ENCODE results near the gene SLC25A45.

Gene SLC25A45

DNA sequence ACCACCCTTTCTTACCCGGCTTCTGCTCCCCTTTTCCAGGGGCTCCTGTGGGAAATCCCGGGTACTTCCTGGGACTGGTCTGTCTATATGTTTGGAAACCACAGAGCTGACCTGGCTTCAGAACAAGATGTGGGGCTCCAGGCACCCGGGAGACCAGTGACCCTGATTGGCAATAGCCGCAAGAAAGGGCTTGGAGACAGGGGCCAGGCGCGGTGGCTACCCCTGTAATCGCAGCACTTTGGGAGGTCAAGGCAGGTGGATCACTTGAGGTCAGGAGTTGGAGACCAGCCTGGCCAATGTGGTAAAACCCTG, 37.0 kb upstream of the SLC25A45 start:
- H3K4me1 ChIP-seq (ENCODE audit: low read depth, poor library complexity, severe bottlenecking), result peaks cover 45% of the 10 kb centered on the region

DNA sequence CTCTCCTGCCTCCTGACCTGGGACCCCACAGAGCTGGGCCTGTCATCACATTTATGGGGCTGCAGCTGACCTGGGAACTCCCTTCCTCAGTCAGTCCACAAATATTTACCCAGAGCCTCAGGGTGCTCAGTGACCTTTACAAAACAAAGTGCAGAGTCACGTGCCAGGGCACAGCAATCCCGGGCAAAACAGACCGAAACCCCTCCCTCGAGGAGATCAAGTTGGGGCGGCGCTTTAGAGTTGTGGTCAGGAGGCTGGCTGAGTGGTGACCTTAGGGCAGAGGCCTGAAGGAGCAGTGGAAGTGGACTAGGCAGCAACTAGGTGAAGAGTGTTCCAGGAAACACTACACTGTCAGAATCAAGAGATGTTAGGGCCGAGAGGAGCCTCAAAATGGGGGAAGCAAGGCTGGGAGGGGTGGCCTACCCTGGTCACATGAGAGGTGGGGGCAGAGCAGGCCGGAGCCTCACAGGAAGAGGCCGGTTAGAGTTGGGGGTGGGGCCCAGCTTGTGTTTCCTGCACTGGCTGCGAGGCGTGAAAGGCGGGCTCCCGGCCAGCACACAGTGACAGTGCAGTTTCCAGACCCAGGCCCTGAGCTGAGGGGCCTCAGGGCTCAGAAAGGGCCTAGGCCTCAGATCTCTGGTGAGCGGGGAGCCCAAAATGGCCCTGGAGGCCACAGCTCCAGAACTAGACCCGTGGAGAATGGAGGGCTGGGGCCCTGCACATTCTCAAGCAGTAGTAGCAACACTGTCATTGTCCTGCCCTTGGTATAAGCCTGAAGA, 36.4 kb upstream of the SLC25A45 start:
- Histone ChIP-seq H4K20me1 (ENCODE audit: insufficient read depth) (peaks cover 3% of the 10 kb centered on the region), H2AFZ (ENCODE audit: low read depth) (no peak overlapping the region), H3K27me3 (ENCODE audit: insufficient read depth, low read depth) (no peaks in the 10 kb centered on the region), H3K9ac (peak overlapping the region; percentile 99), H3K36me3 (ENCODE audit: insufficient read depth) (no peaks in the 10 kb centered on the region), H3K4me1 (ENCODE audit: low read depth, poor library complexity, severe bottlenecking) (peaks cover 45% of the 10 kb centered on the region), H3K4me2 (peak overlapping the region; percentile 99), H3K79me2 (ENCODE audit: insufficient read depth, low read depth) (peaks cover 60% of the 10 kb centered on the region), H3K27ac (peak overlapping the region; percentile 100), H3K4me3 (IDR thresholded peaks at IDR 0.05; ENCODE audit: insufficient read depth, low read depth, low read length) (no peak overlapping the region)
- TF ChIP-seq, protein P1, sequence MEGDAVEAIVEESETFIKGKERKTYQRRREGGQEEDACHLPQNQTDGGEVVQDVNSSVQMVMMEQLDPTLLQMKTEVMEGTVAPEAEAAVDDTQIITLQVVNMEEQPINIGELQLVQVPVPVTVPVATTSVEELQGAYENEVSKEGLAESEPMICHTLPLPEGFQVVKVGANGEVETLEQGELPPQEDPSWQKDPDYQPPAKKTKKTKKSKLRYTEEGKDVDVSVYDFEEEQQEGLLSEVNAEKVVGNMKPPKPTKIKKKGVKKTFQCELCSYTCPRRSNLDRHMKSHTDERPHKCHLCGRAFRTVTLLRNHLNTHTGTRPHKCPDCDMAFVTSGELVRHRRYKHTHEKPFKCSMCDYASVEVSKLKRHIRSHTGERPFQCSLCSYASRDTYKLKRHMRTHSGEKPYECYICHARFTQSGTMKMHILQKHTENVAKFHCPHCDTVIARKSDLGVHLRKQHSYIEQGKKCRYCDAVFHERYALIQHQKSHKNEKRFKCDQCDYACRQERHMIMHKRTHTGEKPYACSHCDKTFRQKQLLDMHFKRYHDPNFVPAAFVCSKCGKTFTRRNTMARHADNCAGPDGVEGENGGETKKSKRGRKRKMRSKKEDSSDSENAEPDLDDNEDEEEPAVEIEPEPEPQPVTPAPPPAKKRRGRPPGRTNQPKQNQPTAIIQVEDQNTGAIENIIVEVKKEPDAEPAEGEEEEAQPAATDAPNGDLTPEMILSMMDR (conservative IDR thresholded peaks at IDR 0.05; ENCODE audit: low read depth, low read length), result no peak

More for the DNA sequence above, 37.0 kb upstream of the SLC25A45 start:
- H3K4me2 ChIP-seq, result peak overlapping the region; percentile 99
- peak overlapping the region; percentile 100 for H3K27ac ChIP-seq
- H3K79me2 ChIP-seq (ENCODE audit: insufficient read depth, low read depth), result peaks cover 66% of the 10 kb centered on the region
- no peak overlapping the region for H2AFZ ChIP-seq (ENCODE audit: low read depth)
- TF ChIP-seq, protein P1 (conservative IDR thresholded peaks at IDR 0.05; ENCODE audit: low read depth, low read length), result no peak
- H3K36me3 ChIP-seq (ENCODE audit: insufficient read depth), result no peaks in the 10 kb centered on the region
- H3K27me3 ChIP-seq (ENCODE audit: insufficient read depth, low read depth), result no peaks in the 10 kb centered on the region
- H4K20me1 ChIP-seq (ENCODE audit: insufficient read depth), result peaks cover 9% of the 10 kb centered on the region
- H3K4me3 ChIP-seq (IDR thresholded peaks at IDR 0.05; ENCODE audit: insufficient read depth, low read depth, low read length), result no peak overlapping the region
- peak overlapping the region; percentile 99 for H3K9ac ChIP-seq

DNA sequence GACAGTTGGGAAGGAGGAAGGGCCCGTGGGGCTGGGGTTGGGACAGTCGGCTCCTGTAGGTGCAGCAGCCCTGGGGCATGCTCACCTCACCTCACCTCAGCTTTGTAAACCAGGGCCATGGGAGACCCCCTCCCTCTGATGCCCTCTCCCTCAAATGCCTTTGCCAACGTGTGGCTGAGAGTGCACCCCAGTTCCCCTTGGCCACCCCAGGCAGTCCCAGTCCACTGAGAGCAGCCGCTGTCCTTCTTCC, 35.9 kb upstream of the SLC25A45 start:
- Histone ChIP-seq H4K20me1 (ENCODE audit: insufficient read depth) (no peaks in the 10 kb centered on the region; the same call in 1 of the 2 replicates), H3K27me3 (ENCODE audit: insufficient read depth, low read depth) (no peaks in the 10 kb centered on the region), H2AFZ (ENCODE audit: low read depth) (no peak overlapping the region), H3K27ac (peak overlapping the region; percentile 100), H3K4me2 (peak overlapping the region; percentile 99), H3K4me1 (ENCODE audit: low read depth, poor library complexity, severe bottlenecking) (peaks cover 45% of the 10 kb centered on the region), H3K36me3 (ENCODE audit: insufficient read depth) (no peaks in the 10 kb centered on the region), H3K79me2 (ENCODE audit: insufficient read depth, low read depth) (peaks cover 55% of the 10 kb centered on the region), H3K4me3 (IDR thresholded peaks at IDR 0.05; ENCODE audit: insufficient read depth, low read depth, low read length) (no peak overlapping the region), H3K9ac (peak overlapping the region; percentile 99)
- TF ChIP-seq, protein P1 (conservative IDR thresholded peaks at IDR 0.05; ENCODE audit: low read depth, low read length), result no peak

DNA sequence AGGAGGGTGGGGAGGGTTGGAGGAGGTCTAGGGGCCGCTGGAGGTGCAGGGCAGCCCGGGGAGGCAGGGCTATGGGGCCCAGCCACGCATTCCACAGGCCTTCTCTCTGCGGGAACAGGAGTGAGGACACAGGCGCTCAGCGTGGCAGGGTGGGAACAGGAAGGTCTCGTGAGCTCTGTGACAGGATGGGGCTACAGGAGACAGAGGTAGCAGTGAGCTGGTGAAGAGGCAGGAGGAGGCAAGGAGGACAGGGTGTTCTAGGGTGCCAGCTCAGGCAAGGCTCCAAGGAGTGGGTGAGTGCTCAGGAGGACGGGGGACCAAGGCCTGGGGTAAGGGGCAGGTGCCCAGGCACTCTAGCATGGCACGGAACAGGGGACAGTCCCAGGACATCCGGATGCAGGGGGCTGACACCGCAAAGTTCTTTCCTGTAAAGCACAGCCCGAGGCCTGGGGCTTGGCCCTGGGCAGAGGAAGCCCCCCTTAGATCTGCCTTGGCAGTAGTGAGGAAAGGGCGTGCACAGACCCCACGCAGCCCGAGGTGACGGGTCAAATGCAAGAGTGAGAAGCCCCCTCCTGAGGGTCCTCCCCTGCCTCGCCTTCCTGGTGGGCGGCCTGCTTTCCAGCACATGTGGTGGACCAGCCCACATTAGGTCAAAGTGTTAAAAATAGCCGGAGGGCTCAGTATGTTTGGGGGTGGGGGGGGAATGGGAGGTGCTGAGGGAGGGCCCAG, 35.4 kb upstream of the SLC25A45 start:
- Histone ChIP-seq H3K4me2 (peak overlapping the region; percentile 99), H3K9ac (peak overlapping the region; percentile 99), H2AFZ (ENCODE audit: low read depth) (no peak overlapping the region), H3K27me3 (ENCODE audit: insufficient read depth, low read depth) (no peaks in the 10 kb centered on the region), H4K20me1 (ENCODE audit: insufficient read depth) (no peaks in the 10 kb centered on the region; the same call in 1 of the 2 replicates), H3K27ac (peak overlapping the region; percentile 100), H3K79me2 (ENCODE audit: insufficient read depth, low read depth) (peaks cover 50% of the 10 kb centered on the region), H3K4me1 (ENCODE audit: low read depth, poor library complexity, severe bottlenecking) (peaks cover 45% of the 10 kb centered on the region), H3K4me3 (IDR thresholded peaks at IDR 0.05; ENCODE audit: insufficient read depth, low read depth, low read length) (peak overlapping the region; percentile 45), H3K36me3 (ENCODE audit: insufficient read depth) (no peaks in the 10 kb centered on the region)
- TF ChIP-seq, protein P1 (conservative IDR thresholded peaks at IDR 0.05; ENCODE audit: low read depth, low read length), result no peak
